Measurements from ENCODE around the gene GRP. TPM values are rescaled to one million over a fixed set of nuclear protein-coding genes. Genes with fewer than 3 reads are reported as not detected.

Gene GRP
- total RNA-seq, 1 donor from 2014 or later = 1.2 TPM

DNA sequence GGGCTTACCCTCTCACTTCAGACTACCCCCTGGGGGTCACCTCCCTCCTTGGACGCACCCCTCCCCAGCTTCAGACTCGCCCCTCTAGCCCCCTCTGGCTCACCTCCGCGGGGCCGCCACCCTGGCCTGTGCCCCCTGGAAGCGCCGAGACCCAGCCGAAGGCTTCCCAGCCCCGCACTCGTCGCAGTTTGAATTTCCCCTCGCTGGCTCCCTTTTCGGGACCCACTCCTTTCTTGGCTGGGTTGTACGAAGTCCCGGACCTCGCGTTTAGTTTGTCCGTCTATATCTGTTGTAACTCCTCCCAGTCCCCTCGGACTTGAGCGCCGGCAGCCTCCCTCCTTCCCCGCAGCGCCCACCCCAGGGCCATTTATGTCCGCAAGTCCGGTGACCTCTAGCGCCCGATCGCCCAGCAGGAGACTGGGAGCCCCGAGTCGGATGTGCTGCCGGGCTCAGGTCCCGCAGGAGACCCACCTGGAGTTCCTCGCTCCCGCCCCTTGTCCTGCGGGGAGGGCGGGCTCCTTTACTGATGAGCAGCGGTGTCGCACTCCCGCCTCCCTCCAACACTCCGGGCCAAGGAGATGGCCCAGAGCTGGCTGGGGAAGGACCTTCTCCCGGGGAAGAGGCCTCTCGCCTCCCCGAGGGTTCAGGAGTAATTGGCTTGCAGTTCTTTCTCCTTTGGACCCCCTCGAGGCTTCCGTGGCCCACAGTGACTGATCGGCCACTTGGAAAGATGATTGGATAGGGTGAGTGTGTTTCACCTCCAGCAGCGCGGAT, 54.0 kb downstream of the GRP start:
- H3K9me3 Mint-ChIP-seq = no peaks in the 10 kb centered on the region
- peaks cover 10% of the 10 kb centered on the region for H3K4me1 Mint-ChIP-seq (ENCODE audit: unreplicated experiment)
- TF ChIP-seq, protein P1, sequence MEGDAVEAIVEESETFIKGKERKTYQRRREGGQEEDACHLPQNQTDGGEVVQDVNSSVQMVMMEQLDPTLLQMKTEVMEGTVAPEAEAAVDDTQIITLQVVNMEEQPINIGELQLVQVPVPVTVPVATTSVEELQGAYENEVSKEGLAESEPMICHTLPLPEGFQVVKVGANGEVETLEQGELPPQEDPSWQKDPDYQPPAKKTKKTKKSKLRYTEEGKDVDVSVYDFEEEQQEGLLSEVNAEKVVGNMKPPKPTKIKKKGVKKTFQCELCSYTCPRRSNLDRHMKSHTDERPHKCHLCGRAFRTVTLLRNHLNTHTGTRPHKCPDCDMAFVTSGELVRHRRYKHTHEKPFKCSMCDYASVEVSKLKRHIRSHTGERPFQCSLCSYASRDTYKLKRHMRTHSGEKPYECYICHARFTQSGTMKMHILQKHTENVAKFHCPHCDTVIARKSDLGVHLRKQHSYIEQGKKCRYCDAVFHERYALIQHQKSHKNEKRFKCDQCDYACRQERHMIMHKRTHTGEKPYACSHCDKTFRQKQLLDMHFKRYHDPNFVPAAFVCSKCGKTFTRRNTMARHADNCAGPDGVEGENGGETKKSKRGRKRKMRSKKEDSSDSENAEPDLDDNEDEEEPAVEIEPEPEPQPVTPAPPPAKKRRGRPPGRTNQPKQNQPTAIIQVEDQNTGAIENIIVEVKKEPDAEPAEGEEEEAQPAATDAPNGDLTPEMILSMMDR (conservative IDR thresholded peaks at IDR 0.05) = no peak
- peak overlapping the region; percentile 80 for H3K4me3 Mint-ChIP-seq
- H3K27me3 Mint-ChIP-seq = peaks cover 89% of the 10 kb centered on the region
- DNase-seq (ENCODE audit: extremely low spot score, unreplicated experiment) = no peak
- peaks cover 4% of the 10 kb centered on the region for H3K36me3 Mint-ChIP-seq
- no peak overlapping the region for H3K27ac Mint-ChIP-seq

DNA sequence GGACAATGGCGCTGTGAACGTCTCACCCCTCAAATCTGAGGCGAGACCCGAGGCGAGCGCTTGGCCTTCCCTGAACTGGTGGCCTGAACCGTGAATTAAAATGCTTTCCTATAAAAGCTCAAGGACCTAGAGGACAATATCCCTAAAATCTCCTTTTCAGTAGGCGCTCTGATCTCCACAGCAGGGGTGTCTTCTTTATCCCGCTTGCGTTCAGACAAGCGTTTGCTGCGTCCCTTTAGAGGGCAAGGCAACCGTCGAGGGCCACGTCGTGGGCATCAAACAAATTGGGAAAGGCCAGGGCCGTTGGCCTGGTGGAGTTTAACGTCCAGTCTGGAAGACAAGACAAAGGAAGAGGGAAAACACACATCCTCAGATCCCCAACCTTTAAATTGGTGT, 54.6 kb downstream of the GRP start:
- no peaks in the 10 kb centered on the region for H3K9me3 Mint-ChIP-seq
- H3K4me1 Mint-ChIP-seq (ENCODE audit: unreplicated experiment) = peaks cover 8% of the 10 kb centered on the region
- TF ChIP-seq, protein P1 (conservative IDR thresholded peaks at IDR 0.05) = no peak
- DNase-seq (ENCODE audit: extremely low spot score, unreplicated experiment) = no peak
- peak overlapping the region; percentile 80 for H3K4me3 Mint-ChIP-seq
- H3K27ac Mint-ChIP-seq = no peak overlapping the region
- peaks cover 91% of the 10 kb centered on the region for H3K27me3 Mint-ChIP-seq
- peaks cover 4% of the 10 kb centered on the region for H3K36me3 Mint-ChIP-seq

DNA sequence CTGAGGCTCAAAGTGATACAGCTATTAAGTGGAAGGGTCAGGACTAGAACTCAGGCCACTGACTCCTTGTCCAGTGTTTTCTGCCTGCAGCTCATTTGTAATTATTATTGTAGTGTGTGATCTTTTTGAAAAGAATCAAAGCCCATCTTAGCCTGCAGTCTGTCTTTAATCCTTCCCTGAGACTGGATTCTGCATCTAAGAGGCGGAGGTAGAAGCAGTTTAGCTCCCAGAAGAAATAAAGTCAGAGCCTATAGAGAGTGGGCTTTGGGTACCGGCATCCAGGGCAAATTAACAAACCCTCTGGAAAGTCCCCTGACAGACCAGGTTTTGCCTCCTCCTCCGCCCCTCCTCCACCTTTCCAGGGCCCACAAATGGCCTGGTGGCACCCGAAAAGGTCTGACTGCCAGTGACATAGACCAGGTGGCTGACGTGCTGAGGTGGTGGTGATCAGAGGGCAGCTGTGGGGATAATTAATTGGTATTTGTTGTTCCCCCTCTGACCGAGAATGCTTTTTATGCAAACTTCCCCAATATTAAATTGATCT, 55.5 kb downstream of the GRP start:
- no peak overlapping the region for H3K4me3 Mint-ChIP-seq
- DNase-seq (ENCODE audit: extremely low spot score, unreplicated experiment) = no peak
- H3K27me3 Mint-ChIP-seq = peaks cover 91% of the 10 kb centered on the region
- H3K9me3 Mint-ChIP-seq = no peaks in the 10 kb centered on the region
- TF ChIP-seq, protein P1 (conservative IDR thresholded peaks at IDR 0.05) = no peak
- H3K4me1 Mint-ChIP-seq (ENCODE audit: unreplicated experiment) = peaks cover 5% of the 10 kb centered on the region
- H3K27ac Mint-ChIP-seq = no peak overlapping the region
- H3K36me3 Mint-ChIP-seq = peaks cover 4% of the 10 kb centered on the region

DNA sequence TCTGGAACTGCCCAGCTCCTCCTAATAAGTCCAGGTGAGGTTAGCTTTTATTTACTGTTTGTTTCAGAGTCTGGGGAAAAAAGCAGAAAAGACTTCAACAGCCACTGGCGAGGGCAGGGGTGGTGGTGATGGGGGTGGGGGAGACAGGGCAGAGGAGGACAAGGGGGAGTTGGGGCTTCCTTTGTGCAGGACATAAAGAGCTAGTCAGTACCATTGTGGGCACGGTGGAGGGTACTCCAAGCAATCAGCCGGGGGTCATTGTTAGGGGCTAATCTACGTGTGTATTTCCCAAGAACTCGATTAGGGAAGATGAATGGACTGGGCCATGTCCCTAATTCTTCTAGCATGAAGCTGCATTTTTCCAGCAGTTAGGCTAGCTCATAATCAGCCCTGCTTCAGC, 56.1 kb downstream of the GRP start:
- peaks cover 91% of the 10 kb centered on the region for H3K27me3 Mint-ChIP-seq
- H3K4me1 Mint-ChIP-seq (ENCODE audit: unreplicated experiment) = peaks cover 5% of the 10 kb centered on the region
- no peak overlapping the region for H3K4me3 Mint-ChIP-seq
- peaks cover 4% of the 10 kb centered on the region for H3K36me3 Mint-ChIP-seq
- H3K9me3 Mint-ChIP-seq = no peaks in the 10 kb centered on the region
- TF ChIP-seq, protein P1 (conservative IDR thresholded peaks at IDR 0.05) = no peak
- H3K27ac Mint-ChIP-seq = no peak overlapping the region
- DNase-seq (ENCODE audit: extremely low spot score, unreplicated experiment) = no peak

DNA sequence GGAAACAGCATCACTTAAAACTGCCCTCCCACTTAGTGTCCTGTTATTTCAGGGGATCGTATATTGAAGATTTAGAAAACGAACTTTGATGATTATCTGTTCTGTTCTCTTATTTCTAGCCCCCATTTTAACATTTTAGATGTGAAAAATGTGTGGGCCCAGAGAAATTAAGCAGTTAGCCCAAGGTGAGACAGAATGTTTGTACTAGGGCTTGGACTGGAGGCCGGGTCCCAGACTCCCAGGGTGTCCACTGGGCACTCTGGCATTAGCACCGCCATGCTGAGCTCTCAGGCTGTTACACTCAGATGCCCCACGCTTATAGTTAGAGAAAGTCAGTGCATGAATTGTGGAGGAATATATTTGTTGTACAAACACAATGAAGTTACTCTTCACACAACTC, 58.8 kb downstream of the GRP start:
- peaks cover 100% of the 10 kb centered on the region for H3K27me3 Mint-ChIP-seq
- H3K4me3 Mint-ChIP-seq = no peak overlapping the region
- H3K4me1 Mint-ChIP-seq (ENCODE audit: unreplicated experiment) = peaks cover 5% of the 10 kb centered on the region
- no peak overlapping the region for H3K27ac Mint-ChIP-seq
- H3K36me3 Mint-ChIP-seq = peaks cover 4% of the 10 kb centered on the region
- no peak for DNase-seq (ENCODE audit: extremely low spot score, unreplicated experiment)
- TF ChIP-seq, protein P1 (conservative IDR thresholded peaks at IDR 0.05) = no peak
- H3K9me3 Mint-ChIP-seq = no peaks in the 10 kb centered on the region
